H1 (cell line): ENCODE data around the gene UBASH3B. TPM values are rescaled to one million over a fixed set of nuclear protein-coding genes. Genes with fewer than 3 reads are reported as not detected.

Source experiments
- RAD21 ChIP-seq, 2 experiments: IDR thresholded peaks in 1 of 2; conservative IDR thresholded peaks in 1 of 2; 2 replicates each; pipeline ENCODE4 v1.6.1; 2011; ENCODE audit warnings: low read depth in 2 of 2, low read length in 2 of 2, improper control_type of control experiment in 1 of 2, inconsistent platforms in 1 of 2, mild to moderate bottlenecking in 1 of 2, moderate library complexity in 1 of 2
- polyA plus RNA-seq, 7 experiments: library from polyadenylated mRNA; depleted of rRNA in 3 of 7; stranded (reverse) in 5 of 7; unstranded in 2 of 7; fragments of >200 nt in 5 of 7; fragments of 200-250 nt in 2 of 7; gene quantifications; 1 replicate in 5 of 7; 2 replicates in 1 of 7; 4 replicates in 1 of 7; pipeline versions ENCODE4 v1.2.1 to v1.2.3, GENCODE V29; 2011 to 2013; ENCODE audit warnings: missing spikeins in 2 of 7, mixed read lengths in 2 of 7
- total RNA-seq: library from RNA; stranded (reverse); fragmentation: NEBNext Ultra II Directional; extraction: Animal tissue kit (Norgen Biotek cat#: 25700); gene quantifications from 2 replicates; pipeline ENCODE4 v1.2.1, GENCODE V29; 2021

The UBASH3B gene
- total and polyA plus RNA-seq, 2 of the 8 experiments (the other 6 are each of a cell fraction or from before 2014, with no cell fraction given): 7.5 to 9.5 TPM

DNA sequence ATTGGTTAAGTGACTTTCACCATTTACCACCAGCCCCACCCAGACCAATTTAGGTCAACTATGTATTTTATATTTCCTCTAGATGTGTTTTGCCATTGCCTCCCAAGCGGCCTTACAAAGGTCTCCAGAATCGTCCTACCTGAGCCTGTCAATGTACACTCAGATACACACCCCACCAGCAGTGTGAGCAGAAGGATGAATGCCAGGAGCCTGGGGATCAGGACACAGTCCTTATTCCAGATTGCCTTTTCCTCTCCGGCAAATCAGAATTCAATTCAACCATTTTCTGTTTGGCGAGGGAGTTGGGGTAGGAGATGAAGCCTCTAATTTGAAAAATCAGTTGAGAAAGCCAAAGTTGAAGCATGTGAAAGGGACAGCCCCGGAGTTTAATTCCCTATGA lies 147.4 kb downstream of the UBASH3B start (continued):
- TF ChIP-seq RAD21 (IDR thresholded peaks at IDR 0.05 in 1 of 2, conservative IDR thresholded peaks at IDR 0.05 in 1 of 2; ENCODE audit: low read depth in 2 of 2, low read length in 2 of 2): no peak
